HG03571 (cell line): ENCODE measurements around the gene IFIT2.
A peak's percentile ranks its signal among the peaks of the same experiment; 100 is the strongest.
"Not testable (repeated sequence)": the region's sequence is repeated elsewhere in the genome, so short reads cannot be mapped to it uniquely, and the experiment has no call there.

Experiments
- ATAC-seq: cut with Tn5 transposase; IDR thresholded peaks from one replicate; pipeline ENCODE4 v1.9.1; 2021; ENCODE audit not compliant: unreplicated experiment

IFIT2 gene

DNA sequence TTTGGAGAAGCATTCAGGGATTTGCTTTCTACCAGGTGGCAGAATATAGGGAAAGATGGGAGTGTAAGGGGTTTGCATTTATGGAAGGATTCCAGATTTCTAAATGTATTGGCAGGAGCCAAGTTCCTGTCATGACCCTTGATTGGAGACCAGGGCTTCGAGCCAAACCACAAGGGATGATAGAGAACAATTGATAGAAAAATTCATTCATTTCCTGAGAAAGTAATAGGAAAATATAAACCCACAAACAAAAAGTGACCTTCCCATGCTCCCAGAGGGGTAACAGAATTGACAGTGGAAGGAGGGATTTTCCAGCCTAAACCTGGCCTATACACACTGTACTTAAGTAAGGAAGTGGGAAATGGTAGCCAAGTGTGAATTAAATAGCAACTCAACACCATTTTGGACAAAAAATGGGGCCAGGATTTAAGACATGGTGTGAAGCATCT, 22.4 kb upstream of the IFIT2 start:
- ATAC-seq, result no peak

DNA sequence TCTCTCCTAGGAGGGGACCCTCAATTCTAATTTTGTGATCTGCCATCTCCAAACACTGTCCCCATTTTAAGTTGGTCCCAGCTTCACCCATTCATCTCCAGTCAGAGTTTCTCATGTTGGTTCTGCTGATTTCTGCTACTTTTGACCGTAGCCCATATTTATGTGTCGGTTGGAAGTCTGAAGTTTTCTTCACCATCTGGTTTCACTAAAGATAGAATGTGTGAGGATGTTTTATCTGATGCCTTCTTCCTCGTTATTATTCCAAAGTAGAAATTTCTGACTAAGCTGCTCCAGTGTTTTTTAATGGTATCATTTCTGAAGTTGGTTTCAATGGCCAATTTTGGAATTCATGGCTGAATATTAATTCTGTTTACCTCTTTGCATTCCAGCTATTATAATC, 21.3 kb upstream of the IFIT2 start:
- no peak for ATAC-seq

DNA sequence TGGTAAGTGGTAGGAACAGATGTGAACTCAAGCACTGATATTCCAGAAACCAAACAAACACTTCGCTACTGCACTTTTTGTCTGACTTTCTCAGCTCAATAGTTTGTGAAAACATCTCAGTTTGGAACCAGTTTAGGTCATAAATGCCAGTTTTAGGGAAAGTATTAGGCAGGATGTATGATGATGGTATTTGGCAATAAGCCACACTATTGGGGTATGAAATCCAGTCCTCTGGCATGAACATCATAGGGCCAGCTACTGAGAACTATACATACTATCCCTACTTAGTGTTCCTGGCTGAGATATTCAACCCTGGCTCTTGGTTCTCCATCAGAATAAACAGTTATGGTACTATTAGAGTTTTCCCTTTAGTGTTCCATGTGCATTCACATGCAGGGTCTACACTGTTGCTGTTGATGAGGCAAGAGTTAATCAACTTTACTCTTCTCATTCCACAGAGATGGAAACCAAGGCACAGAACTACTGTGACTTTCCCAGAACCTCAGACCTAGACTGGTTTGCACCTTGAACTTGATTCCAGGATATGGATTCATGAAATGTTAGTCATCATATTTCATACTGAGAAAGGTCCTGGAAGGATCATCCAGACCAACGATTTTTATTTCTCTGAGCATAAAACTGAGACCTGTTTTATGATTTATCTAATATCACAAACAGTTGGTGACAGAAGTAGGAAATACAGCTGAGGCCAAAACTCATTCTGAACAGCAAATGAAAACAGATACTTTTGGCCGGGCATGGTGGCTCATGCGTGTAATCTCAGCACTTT, 20.0 kb upstream of the IFIT2 start:
- ATAC-seq, result no peak

DNA sequence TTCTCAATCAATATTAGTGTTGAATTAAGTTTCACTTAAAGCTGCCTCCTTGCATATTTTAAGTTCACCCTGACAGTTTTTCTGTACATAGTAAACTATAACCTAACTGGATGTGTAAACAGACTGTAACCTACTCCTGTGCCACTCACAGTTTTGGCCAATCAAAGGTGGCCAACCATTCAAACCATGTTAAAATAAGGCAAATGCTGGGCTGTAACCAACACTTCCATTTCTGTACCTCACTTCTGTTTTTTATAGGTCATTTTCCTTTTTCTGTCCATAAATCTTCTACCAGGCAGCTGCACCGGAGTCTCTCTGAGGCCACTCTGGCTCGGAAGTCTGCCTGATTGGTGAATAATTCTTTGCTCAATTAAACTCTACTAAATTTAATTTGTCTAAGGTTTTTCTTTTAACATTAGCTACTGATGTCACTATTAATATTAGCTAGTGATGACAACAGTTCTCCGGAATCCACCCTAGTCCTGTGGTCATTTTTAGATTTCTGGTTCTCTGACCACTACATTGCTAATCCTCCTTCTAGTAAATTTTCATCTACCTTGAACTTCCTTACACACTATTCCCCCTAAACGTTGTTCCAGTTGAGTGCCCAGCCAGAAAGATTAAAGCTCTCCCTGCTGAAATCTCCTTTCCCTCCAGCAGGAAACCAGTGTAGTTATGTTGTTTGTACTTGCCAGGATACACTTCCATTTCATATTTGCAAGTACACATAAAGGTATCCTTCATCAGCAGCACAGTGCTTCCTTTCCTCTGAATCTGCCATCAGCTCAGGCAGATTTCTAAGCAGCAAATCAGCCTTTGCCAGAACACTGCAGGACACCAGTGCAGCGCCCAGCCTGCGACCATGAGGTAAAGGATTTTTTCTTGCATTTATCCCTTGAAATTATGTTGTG, 18.6 kb upstream of the IFIT2 start:
- ATAC-seq, result no peak

DNA sequence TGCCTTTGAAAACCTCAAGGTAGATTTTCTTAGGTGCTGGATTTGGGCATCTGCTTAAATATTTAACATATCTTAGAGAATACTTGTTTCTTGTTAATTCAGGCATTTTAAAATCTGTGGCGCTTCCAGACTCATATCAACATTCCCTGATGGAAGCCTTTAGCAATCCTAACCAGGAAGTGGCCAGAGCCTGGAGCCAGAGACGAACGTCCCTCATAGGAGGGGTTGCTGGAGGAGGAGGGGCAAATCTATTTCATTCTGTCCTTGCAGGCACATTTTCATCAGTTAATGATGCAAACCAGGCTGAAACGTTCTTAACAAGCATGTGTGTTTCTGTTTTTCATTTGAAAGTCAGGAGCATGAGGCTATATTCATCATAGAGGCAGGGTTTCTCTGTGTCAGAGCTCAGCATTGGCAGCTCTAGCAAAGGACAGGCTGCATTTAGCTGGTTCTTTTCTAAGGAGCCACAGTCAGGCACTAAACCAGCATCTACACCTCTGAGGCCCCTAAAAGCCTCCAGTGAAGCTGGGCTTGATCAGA, 17.8 kb upstream of the IFIT2 start:
- ATAC-seq, result no peak

DNA sequence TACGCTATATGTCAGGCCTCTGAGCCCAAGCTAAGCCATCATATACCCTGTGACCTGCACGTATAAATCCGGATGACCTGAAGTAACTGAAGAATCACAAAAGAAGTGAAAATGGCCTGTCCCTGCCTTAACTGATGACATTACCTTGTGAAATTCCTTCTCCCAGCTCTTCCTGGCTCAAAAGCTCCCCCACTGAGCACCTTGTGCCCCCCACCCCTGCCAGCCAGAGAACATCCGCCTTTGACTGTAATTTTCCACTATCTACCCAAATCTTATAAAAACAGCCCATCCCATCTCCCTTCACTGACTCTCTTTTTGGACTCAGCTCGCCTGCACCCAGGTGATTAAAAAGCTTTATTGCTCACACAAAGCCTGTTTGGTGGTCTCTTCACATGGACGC, 17.1 kb upstream of the IFIT2 start:
- not testable (repeated sequence) for ATAC-seq

DNA sequence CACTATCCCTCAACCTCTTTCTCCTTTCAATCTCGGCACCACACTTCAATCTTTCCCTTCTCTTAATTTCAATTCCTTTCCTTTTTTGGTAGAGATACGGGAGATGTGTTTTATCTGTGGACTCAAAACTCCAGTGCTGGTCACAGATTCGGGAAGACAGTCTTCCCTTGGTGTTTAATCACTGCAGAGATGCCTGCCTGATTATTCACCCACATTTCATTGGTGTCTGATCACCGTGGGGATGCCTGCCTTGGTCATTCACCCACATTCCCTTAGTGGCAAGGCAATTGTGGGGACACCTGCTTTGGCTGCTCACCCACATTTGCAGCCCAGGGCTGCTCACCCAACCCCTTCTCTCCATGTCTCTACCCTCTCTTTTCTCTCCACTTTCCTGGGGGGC, 16.5 kb upstream of the IFIT2 start:
- ATAC-seq, result not testable (repeated sequence)

DNA sequence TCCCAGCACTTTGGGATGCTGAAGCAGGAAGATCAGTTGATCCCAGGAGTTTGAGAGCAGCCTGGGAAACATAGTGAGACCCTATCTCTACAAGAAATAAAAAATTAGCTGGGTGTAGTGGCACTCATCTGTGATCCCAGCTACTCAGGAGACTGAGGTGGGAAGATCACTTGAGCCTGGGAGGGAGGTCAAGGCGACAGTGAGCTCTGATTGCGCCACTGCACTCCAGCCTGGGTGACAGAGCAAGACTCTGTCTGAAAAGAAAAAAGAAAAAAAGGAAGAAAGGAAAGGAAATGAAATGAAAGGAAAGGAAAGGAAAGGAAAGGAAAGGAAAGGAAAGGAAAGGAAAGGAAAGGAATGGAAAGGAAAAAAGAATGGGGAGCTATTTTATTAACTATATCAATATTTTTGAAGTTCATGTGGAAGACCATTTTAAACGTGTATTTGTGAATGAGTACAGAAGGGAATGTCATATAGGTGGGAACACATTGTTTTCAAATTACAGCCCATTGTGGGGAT, 7.1 kb upstream of the IFIT2 start:
- no peak for ATAC-seq

DNA sequence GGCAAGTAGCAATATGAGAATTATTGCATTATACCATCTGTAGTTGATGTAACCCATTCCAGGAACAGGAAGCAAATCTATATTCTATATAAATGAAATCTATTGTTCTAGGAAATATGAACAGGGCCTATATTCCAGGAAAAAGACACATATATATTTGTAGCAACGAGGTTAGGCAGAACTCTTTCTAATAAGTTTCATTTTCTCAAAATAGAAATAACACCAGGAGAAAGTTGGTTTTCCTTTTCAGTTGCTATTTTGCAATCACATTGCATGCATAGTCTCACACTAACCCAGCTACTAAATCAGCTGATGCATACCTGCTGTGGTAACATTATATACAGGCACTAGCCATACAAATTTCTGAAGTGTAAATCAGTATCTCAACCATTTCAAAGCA, 6.2 kb upstream of the IFIT2 start:
- no peak for ATAC-seq

DNA sequence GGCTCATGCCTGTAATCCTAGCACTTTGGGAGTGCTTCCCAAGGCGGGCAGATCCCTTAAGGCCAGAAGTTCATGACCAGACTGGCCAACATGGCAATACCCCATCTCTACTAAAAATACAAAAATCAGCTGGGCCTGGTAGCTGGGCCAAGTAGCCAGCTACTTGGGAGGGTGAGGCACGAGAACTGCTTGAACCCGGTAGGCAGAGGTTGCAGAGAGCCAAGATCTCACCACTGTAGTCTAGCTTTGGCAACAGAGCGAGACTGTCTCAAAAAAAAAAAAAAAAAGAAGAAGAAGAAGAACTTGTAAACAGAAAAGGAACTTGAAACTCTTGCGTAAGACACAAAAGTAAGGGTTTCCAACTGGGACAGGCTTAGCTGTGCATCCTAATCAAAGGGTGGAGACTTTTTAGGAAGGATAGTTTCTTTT, 5.6 kb upstream of the IFIT2 start:
- no peak for ATAC-seq

DNA sequence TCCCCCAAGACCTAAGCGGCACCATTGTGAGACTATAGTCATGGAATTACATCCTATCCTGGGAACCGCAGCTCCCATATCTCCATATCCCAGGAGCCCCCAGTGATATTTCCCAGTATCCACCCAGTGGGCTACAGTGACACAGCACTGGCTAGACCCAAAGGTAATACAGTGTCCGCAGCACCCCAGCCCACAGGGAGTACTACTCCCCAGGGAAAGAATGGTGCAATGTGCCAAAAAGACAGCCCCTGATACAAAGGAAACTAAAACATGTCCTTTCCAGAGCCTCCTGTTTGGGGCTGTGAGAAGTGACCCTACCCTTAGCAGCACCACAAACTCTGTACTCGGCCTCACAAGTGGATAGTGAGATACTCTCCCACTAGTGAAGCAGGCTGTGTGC, 4.5 kb upstream of the IFIT2 start:
- ATAC-seq, result no peak

DNA sequence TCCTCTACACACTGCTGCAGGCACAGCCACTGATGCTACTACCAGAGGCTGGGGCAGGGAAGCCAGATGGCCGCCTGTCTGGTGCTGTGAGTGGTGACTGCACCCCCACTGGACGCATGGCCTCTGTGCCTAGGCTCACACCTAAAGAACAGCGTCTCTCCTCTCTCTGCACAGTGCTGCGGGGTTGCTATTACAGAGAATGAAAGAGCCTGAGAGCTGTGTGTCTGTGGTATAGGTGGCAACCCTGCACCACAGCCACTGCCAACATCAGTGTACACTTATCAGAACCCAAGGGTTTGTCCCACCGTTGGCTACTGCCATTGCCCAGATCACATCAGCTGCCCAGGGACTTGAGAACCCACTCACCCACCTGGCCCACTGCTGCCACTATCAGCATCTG, 4.1 kb upstream of the IFIT2 start:
- ATAC-seq, result no peak

DNA sequence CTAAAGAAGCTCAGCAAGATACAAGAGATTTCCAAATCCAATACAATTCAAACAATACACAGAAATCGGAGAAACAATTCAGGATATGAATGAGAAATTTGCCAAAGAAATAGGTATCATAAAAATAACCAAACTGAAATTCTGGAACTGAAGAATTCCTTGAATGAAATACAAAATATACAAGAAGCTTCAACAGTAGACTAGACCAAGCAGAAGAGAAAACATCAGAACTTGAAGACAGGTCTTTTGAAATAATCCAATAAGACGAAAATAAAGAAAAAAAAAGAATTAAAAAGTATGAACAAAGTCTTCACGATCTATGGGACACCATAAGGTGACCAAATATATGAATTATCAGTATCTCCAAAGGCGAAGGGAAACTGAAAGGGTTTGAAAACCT, 2.8 kb upstream of the IFIT2 start:
- ATAC-seq, result no peak

DNA sequence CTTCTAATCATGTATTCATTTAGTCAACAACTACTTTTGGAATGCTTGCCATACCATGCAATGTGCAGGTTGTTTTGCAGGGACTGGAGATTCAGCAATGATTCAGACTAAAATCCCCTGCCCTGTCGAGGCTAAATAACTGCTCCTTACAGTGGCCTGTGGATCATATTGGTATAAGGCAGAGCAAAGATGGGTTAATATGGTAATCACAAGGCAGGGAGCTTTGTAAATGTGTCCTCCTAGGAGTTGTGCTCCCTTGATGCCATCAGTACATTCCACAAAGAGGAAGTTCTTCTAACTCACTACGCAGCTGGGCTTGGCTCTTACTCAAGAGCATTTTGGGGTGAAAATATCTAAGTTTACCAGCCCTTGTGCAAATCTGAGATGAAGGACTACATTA, 614 bp upstream of the IFIT2 start:
- peak; percentile 22 for ATAC-seq

DNA sequence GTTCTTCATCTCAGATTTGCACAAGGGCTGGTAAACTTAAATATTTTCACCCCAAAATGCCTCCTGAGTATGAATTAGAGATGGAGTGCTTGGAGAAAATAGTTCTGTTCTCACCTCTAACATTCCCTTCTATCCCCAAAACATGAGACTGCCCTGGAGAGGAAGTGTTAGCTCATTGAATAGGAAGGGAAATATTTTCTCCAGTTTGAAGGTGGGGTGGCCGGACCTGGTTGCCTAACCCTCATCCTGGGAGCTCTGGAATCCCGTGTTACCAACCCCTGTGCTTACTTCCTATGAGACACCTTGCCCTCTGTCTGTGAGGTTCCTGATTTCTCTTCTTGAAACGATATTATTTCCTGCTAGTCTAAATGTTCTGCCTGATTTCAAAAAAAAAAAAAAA, 779 bp downstream of the IFIT2 start:
- no peak for ATAC-seq

DNA sequence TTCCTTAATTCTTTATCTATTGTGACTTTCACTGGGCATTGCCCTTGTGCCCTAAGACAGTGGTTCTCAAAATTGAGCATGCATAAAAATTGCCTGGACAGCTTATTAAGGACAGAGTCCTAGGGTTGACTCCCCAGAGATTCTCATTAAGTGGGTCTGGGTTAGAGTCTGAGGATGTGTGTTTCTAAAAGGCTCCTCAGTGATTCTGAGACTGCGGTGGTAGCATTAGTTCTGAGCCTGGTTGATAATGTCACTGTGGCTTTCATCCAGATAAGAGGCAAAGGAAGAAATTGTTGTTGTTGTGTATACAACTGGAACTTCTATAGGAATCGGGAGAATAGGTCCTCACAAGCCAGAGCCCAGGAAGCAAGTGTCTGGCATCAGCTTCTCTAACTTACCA, 1.3 kb downstream of the IFIT2 start:
- no peak for ATAC-seq

DNA sequence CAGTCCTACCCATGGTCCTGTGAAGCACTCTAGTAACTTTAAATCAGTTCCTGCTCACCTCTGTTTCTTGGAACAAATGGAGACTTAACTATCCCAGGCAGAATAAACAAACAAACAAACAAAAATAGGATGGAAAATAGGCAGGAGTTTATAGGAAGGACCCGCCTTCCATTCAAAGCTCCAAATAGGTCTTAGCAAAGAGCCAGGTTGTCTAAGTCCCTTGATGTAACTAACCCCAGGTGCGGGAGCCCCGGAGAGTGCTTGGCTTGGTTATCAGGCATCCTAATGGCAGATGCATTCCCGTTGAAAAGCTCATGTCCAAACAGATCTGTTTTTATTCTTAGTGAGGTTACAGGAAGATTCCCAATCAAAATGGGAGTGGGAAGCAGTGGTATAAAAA, 2.2 kb downstream of the IFIT2 start:
- ATAC-seq, result no peak

DNA sequence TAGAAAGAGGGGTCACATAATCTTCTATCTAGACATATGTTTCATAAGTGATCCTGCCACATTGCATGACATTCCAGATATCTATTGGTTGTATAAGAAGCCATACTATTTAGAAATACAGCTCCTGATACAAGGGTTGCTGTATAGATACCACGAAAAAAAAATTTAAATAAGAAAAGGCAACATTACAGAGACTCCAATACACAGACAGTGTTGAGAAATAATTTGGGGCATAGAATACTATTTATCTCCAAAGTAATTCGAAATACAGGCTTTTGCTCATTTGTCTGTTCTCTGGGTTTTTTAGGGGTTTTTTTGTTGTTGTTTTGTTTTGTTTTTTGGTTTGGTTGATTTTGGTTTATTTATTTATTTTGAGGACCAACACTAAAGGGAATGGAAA, 2.6 kb downstream of the IFIT2 start:
- no peak for ATAC-seq

DNA sequence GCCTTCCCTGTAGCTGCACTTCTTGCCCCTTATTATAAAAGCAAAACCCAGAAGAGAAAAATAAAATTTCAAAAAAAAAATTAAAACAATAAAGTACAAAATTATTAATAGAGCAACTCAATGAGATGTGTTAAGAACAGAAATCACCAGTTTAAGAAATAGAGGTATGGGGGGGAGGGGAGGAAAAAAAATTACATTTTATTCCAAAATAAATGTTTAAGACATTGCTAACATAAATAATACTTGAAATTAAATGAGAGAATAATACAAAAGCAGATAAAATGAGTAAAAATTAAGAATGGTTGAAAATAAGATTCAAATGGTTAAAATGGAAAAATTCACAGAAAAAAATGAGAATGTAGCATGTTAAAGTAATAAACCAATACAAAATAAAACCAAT, 3.1 kb downstream of the IFIT2 start:
- ATAC-seq, result no peak

DNA sequence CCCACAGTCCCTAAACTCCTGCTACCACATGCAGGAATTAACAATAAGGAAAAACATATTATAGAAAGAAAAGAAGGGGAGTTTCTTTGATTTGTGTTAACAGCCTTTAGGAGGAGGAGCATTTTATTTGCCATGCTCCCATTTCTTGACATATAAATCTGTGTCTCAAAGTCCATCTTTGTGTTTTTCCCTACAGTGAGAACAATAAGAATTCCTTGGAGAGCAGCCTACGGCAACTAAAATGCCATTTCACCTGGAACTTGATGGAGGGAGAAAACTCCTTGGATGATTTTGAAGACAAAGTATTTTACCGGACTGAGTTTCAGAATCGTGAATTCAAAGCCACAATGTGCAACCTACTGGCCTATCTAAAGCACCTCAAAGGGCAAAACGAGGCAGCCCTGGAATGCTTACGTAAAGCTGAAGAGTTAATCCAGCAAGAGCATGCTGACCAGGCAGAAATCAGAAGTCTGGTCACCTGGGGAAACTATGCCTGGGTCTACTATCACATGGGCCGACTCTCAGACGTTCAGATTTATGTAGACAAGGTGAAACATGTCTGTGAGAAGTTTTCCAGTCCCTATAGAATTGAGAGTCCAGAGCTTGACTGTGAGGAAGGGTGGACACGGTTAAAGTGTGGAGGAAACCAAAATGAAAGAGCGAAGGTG, 4.1 kb downstream of the IFIT2 start:
- ATAC-seq, result no peak
